A673 (cell line): ENCODE results near the gene RAB8B. TPM values are rescaled to one million over a fixed set of nuclear protein-coding genes. Genes with fewer than 3 reads are reported as not detected.

ENCODE experiments used
- BruUV-seq: library from RNA; stranded (reverse); fragments of 400-500 nt; replicated peaks from 2 replicates; lab custom pipeline; 2021; lab: Mats Ljungman, UMichigan
- CTCF ChIA-PET: fragments of 300-600 bp; sonication (Branson Sonifier 250); formaldehyde crosslinking; loops from one replicate; lab custom pipeline; 2022; ENCODE audit warnings: antibody characterized with exemption; lab: Charles Lee
- POLR2A ChIA-PET: fragments of 300-600 bp; sonication (Branson Sonifier 250); formaldehyde crosslinking; loops from one replicate; lab custom pipeline; 2022; ENCODE audit warnings: antibody characterized with exemption; ENCODE audit not compliant: low non-redundant PET; lab: Charles Lee
- DNase-seq: peaks from one replicate; pipeline ENCODE4 v3.0.0-alpha.2; 2015; ENCODE audit warnings: low spot score
- H3K27ac ChIP-seq: fragments of 200-600 bp; sonication (generic); 2 replicates; pipeline ENCODE4 v1.5.1; 2016; ENCODE audit warnings: mixed run types, low read depth, mild to moderate bottlenecking, mixed read lengths, antibody characterized with exemption, low read length; ENCODE audit not compliant: poor library complexity, severe bottlenecking
- H3K27me3 ChIP-seq: fragments of 200-600 bp; sonication (generic); replicated peaks from 2 replicates; pipeline ENCODE4 v1.6.1; 2017; ENCODE audit warnings: mixed run types, low read depth, mild to moderate bottlenecking, mixed read lengths, antibody characterized with exemption, low read length; ENCODE audit not compliant: insufficient read depth, poor library complexity
- H3K36me3 ChIP-seq: fragments of 200-600 bp; sonication (generic); 2 replicates; pipeline ENCODE4 v1.6.1; 2016; ENCODE audit warnings: mixed run types, mild to moderate bottlenecking, mixed read lengths, antibody characterized with exemption, low read length; ENCODE audit not compliant: insufficient read depth, poor library complexity, severe bottlenecking
- H3K4me1 ChIP-seq: fragments of 200-600 bp; sonication (generic); 2 replicates; pipeline ENCODE4 v1.6.1; 2017; ENCODE audit warnings: mixed run types, mild to moderate bottlenecking, mixed read lengths, antibody characterized with exemption, low read length; ENCODE audit not compliant: insufficient read depth, poor library complexity, severe bottlenecking
- H3K4me3 ChIP-seq: fragments of 200-600 bp; sonication (generic); 2 replicates; pipeline ENCODE4 v1.5.1; 2016; ENCODE audit warnings: low read depth, mixed run types, mild to moderate bottlenecking, mixed read lengths, low read length; ENCODE audit not compliant: poor library complexity, severe bottlenecking
- H3K9me3 ChIP-seq: fragments of 200-600 bp; sonication (generic); 2 replicates; pipeline ENCODE4 v1.6.1; 2016; ENCODE audit warnings: mixed run types, low read depth, mild to moderate bottlenecking, mixed read lengths, antibody characterized with exemption, low read length; ENCODE audit not compliant: poor library complexity, severe bottlenecking
- EZH2 ChIP-seq: fragments of 200-600 bp; sonication (generic); IDR thresholded peaks from 2 replicates; pipeline ENCODE4 v1.6.1; 2017; ENCODE audit warnings: borderline replicate concordance, low read depth, mild to moderate bottlenecking, mixed read lengths, antibody characterized with exemption, low read length; ENCODE audit not compliant: poor library complexity, severe bottlenecking
- intact Hi-C: fragments of 100-400 bp; cut with micrococcal nuclease; formaldehyde crosslinking; loops from one replicate; pipeline ENCODE4 v1.10.0; 2022; ENCODE audit not compliant: unreplicated experiment
- total RNA-seq: library from RNA; stranded (reverse); gene quantifications from 2 replicates; pipeline ENCODE4 v1.2.3, GENCODE V29; 2021
- TF ChIP-seq, protein P1 (sequence below): fragments of 300-800, 200-600 bp; sonication (generic); conservative IDR thresholded peaks from 2 replicates; pipeline ENCODE4 v1.5.1; 2017; ENCODE audit warnings: low read depth, mild to moderate bottlenecking, antibody characterized with exemption, low read length, moderate library complexity, mixed read lengths

The RAB8B gene
- total RNA-seq, 1 experiment from 2014 or later: 29.1 TPM

DNA sequence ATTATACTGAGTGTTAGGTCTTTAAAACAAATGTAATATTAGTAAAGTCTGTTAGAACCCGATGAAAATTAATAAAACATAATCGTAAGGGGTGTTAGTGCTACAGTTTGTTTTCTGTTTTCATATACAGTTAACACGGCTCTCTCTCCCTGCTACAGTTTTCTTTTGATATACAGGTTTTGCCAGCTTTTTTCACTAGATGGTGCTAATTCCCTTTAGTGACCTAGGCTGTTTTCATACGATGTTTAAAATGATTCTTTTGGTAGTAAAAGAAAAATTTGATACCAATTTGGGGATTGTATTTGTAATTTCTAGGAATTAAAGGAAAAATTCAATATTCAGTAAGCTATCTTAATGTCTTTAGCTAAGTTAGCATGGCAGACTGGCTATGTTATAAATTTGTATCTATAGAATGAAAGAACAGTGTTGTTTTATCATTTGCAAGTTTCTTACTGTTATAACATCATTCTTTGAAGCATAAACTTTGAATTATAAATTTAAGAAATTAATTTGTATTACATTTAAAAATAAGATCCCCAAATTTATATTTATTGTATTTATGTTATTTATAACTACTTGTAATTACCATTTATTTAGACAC lies 99.5 kb downstream of the RAB8B start:
- DNase-seq: peak; percentile 73
- no peak for TF ChIP-seq EZH2
- TF ChIP-seq, protein P1, sequence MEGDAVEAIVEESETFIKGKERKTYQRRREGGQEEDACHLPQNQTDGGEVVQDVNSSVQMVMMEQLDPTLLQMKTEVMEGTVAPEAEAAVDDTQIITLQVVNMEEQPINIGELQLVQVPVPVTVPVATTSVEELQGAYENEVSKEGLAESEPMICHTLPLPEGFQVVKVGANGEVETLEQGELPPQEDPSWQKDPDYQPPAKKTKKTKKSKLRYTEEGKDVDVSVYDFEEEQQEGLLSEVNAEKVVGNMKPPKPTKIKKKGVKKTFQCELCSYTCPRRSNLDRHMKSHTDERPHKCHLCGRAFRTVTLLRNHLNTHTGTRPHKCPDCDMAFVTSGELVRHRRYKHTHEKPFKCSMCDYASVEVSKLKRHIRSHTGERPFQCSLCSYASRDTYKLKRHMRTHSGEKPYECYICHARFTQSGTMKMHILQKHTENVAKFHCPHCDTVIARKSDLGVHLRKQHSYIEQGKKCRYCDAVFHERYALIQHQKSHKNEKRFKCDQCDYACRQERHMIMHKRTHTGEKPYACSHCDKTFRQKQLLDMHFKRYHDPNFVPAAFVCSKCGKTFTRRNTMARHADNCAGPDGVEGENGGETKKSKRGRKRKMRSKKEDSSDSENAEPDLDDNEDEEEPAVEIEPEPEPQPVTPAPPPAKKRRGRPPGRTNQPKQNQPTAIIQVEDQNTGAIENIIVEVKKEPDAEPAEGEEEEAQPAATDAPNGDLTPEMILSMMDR: peak; percentile 85
- H3K27ac ChIP-seq: no peak overlapping the region
- no TSS peak for BruUV-seq
- peaks cover 19% of the 10 kb centered on the region for H3K4me1 ChIP-seq
- intact Hi-C loops: loop anchor here (2.0 to 10.0 kb wide), 4 partner anchors 216 to 778 kb away; partner anchors contain the start of gene USP3
- no peaks in the 10 kb centered on the region for H3K27me3 ChIP-seq
- POLR2A ChIA-PET: no interaction called here
- H3K4me3 ChIP-seq: no peak overlapping the region
- no peaks in the 10 kb centered on the region for H3K9me3 ChIP-seq
- H3K36me3 ChIP-seq: no peaks in the 10 kb centered on the region
- CTCF ChIA-PET: interaction anchor here (0.6 to 1.5 kb wide), 2 partner anchors 114 to 546 kb away, joined by 3 to 7 read pairs; no protein-coding TSS in a partner anchor

GRCh38 chr15:63291507-63291906 lies 102.1 kb downstream of the RAB8B start:
- BruUV-seq: no TSS peak
- H3K27me3 ChIP-seq: no peaks in the 10 kb centered on the region
- CTCF ChIA-PET: interaction anchor here (0.6 to 2.3 kb wide), 3 partner anchors 111 to 308 kb away, joined by 3 to 9 read pairs (median 3); no protein-coding TSS in a partner anchor
- no peaks in the 10 kb centered on the region for H3K36me3 ChIP-seq
- DNase-seq: peak; percentile 70
- peaks cover 19% of the 10 kb centered on the region for H3K4me1 ChIP-seq
- H3K9me3 ChIP-seq: no peaks in the 10 kb centered on the region
- intact Hi-C loops: loop anchor here (1.0 kb wide), 1 partner anchor 111 kb away; no protein-coding TSS in a partner anchor
- no peak overlapping the region for H3K4me3 ChIP-seq
- H3K27ac ChIP-seq: peak overlapping the region; percentile 46
- no peak for TF ChIP-seq EZH2
- TF ChIP-seq, protein P1: no peak
- POLR2A ChIA-PET: no interaction called here

GRCh38 chr15:63292241-63292640 lies 102.8 kb downstream of the RAB8B start:
- no peaks in the 10 kb centered on the region for H3K27me3 ChIP-seq
- H3K36me3 ChIP-seq: no peaks in the 10 kb centered on the region
- ChIA-PET CTCF (interaction anchor here (2.3 kb wide), 1 partner anchor 111 kb away, joined by 9 read pairs; no protein-coding TSS in a partner anchor), POLR2A (interaction anchor here (0.6 kb wide), 1 partner anchor 15 kb away, joined by 3 read pairs; the partner anchor contains the start of gene APH1B)
- no peaks in the 10 kb centered on the region for H3K9me3 ChIP-seq
- no peak for DNase-seq
- H3K4me1 ChIP-seq: peaks cover 19% of the 10 kb centered on the region
- BruUV-seq: no TSS peak
- no peak for TF ChIP-seq EZH2
- TF ChIP-seq, protein P1: no peak
- H3K27ac ChIP-seq: peak overlapping the region; percentile 46
- H3K4me3 ChIP-seq: no peak overlapping the region
- intact Hi-C loops: no loop called here
